Stromal cell of bone marrow (primary cell): ENCODE results near the gene NTSR1.

Source experiments
- DNase-seq: peaks from one replicate; pipeline ENCODE4 v3.0.0-alpha.2; 2012; ENCODE audit warnings: low read depth

The NTSR1 gene

DNA sequence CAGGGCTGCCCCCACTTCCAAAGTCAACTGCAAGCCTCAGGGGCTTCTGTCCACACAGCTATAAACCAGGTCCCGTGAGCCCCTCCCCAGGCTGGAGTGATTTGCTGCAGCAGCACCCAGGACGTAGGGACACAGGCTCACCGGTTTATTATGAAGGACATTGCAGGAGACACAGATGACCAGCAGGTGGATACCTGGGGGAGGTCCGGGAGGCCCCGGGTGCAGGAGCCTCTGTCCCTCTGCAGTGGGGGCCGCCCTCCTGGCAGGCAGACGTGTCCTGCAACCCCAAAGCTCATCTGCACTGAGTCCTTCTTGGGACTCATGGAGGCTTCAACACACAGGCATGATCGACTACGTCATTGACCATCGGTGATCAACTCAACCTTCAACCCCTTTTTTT, 14.5 kb upstream of the NTSR1 start:
- DNase-seq = no peak

DNA sequence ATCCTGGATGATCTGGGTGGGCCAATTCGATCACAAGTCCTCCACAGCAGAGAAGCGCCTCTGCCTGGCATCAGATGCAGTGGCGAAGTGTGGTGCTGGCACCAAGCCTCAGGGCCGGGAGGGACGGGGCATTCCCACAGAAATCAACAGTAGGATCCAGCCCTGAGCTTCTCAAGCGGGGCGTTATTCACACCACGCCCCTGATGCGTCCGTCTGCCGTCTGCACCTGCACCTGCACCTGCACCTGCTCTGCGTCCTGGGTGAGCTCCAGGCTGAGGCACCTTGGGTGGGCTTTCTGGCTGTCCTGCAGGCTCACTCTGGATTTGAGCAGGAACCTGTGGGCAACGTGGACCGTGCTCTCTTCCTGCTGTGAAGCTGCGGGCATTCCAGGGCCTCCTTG, 13.8 kb upstream of the NTSR1 start:
- DNase-seq = no peak

DNA sequence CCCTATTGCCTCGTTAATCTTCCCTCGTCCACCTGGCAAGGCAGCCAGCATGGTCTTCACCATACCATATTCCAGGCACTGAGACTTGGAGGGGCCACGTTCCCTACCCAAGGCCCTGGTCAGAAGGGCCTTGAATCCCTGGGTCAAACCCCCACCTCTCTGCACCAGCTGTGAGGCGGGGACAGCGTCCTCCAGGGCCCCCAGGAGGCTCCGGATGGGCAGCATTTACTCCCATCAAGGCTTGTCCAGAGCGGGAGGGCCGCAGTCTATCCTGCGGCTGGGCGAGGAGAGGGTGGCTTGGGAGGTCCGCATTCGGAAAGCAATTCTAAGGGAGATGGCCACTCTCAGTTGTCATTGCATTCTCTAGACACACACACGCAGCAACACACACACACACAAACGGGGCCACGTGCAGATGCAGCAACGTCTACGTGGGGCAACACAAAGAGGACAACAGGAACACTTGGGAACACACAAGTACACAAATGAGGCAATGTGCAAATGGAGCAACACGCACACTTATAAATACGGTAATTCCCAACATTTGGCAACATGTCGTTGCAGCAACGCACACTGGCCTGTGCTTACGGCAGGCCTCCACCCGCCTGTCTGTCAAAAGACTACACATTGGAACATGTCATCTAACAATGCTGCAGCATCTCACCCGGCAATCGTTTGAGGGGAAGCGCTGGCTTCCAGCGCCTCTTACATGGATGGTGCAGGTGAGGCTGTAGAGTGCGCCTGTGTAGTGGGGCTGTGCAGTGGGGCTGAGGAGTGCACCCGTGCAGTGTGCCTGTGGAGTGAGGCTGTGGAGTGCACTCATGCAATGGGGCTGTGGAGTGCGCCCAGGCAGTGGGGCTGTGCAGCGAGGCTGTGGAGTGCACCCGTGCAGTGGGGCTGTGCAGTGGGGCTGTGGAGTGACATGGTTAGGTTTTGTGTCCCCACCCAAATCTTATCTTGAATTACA, 12.9 kb upstream of the NTSR1 start:
- no peak for DNase-seq

DNA sequence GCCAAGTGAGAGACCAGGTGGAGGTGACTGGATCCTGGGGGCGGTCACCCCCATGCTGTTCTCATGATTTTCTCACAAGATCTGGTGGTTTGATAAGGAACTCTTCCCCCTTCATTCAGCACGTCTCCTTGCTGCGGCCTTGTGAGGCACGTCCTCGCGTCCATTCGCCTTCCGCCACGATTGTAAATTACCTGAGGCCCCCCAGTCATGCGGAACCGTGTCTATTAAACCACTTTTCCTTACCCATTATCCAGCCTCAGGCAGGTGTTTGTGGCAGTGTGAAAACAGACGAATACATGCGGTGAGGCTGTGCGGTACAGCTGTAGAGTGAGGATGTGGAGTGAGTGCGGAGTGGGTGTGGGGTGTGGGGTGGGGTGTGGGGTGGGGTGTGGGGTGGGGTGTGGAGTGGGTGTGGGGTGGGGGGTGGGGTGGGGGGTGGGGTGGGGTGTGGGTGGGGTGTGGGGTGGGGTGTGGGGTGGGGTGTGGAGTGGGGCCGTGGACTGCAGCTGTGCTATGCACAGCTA, 12.1 kb upstream of the NTSR1 start:
- no peak for DNase-seq

DNA sequence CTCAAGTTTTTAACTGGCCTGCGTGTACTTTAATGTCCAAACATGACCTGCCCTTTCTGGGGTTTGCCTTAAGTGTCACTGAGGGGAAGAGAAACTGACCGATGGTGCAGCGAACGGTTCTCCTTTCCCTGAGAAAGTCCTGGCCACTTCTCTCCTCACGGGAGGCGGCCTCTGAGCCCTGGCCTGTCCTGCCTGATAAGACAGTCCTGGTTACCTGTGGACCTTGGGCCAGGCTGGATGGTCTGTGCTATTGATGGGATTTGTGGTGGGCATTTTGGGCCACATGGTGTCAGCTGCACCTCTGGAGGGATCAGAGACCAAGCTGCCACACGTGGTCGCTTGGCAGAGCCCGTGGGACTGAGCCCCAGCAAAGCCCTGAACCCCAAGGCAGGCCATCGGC, 11.6 kb upstream of the NTSR1 start:
- DNase-seq = no peak

DNA sequence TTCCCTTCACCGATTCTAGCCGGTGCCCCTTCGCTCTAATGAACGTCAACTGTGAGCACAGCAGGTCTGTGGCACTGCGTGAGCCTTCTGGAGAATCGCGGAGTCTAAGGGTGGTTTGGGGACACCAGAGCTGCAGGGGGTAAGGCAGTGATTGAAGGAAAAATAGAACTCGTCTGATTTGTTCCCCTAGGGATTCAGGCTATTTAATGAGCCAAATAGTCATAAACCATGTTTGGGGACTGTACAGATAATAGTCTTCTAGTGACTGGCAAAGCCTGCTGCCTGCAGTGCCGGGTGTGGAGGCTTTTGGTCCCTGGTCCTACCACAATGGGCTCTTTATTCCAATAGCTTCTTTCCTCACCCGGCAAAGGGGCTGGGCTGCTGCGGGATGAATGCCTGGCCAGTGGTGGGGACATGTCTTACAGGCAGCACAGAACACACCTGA, 11.1 kb upstream of the NTSR1 start:
- no peak for DNase-seq

DNA sequence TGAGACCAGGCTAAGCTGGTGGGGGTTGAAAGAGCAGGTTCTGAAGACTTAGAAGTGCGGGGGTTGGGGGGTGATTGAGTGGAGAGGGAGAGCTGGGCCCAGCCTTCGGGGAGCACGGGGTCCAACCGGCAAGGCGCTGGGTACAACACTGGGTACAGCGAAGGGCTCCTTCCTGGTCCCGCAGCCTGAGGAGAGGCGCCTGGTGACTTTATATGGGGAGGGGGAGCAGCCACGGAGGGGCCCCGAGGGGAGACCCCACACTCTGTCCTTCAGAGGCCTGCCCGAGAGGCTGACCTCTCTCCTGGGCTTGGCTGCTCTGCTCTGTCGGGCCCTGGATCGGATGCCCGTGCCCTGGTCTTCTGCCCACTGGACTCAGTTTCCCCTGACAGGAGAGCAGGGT, 10.4 kb upstream of the NTSR1 start:
- no peak for DNase-seq

DNA sequence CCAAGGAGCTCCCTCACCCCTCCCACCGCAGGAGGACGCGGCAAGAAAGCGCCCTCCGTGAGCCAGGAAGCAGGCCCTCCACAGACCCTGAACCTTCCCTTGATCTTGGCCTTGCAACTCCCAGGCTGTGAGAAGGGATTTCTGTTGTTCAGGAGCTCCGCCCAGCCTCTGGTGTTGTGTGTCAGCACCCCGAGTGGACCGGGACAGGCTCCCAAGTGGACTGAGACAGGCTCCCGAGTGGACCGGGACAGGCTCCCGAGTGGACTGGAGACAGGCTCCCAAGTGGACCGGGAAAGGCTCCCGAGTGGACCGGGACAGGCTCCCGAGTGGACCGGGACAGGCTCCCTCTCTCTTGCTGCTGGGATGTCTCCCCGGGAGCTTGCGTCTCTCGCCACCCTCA, 9.3 kb upstream of the NTSR1 start:
- no peak for DNase-seq

DNA sequence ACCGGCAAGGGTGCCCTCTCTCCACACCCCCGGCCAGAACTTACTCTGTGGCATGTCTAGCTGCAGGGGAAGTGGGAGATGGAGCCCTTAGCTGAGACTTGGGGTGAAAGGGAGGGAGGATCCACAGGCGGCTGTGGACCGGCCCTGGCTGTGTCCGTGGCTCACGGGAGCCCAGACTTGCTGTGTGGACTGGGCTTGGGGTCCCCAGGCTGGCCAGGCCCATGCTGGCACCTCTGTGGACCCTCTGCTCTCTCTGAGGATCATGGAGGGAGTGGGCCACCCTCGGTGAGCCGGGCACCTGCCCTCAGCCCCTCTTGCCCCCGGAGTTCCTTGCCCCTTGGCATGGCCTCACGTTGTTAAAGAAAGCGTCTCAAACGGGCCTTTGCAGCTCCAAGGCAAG, 8.9 kb upstream of the NTSR1 start:
- no peak for DNase-seq

DNA sequence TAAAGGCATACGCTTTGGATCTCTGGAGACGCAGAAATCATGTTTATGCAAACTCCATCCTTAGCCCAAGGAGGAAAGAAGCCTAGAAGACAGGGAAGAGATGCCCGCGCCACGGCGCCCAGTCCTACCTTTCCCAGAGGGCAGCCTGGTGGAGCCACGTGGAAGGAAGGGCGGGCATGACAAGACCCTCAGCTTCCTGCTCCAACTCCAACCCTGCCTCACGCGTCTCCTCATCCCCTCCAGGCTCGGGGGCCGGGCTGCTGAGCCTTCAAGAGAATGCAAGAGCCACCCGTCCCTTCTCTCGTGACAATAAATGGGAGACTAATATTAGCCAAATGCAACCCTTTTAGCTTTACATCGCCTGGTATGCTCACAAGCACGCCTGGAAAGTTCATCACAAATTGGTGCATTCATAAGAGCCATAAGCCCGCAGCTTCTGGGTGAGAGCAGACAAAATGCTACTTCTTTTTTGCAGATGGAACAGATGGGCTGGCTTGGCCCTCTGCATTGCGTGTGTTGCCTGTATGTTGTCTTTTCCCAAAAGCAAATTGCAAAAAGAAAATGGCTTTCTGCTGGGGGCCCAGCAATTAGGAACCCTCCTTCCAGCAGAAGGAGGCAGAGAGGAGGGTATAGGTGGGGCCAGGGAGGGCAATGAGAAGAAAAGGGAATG, 8.2 kb upstream of the NTSR1 start:
- DNase-seq = no peak

DNA sequence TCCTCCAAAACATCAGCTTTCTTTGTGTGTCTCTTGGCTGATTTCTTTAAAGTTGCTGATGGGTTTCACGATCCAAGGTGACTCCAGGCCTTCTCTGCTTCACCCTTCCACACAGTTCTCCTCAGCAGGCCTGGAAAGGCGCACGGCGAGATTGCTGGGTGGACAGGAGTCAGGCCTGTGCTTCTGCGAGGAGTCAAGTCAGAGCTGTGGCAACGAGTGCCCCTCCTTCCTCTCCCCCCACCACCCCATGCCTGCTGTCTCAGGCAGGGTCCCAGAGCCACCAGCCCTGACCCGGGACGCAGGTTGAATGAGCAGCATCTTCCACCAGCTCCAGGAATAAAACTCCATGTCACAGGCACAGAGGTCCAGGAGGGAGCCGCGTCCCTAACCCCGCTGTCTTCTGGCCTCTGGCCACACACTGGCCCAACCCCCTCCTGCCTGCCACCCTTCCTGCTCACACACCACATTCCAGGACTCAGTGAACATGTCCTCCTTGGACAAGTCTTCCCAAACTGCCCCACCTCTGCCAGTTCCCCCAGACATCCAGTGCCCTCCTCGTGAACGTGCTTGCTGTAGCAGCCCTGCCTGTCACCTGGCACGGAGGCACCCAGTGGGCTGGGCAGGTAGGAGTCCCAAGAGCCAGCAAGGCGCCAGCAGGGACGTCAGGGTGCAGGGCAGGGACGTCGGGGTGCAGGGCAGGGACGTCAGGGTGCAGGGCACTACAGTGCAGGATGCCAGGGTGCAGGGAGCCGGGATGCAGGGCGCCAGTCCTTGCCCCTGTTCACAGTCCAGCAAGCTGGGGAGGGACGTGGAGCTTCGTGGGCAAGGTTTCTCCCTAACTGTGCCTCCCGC, 7.2 kb upstream of the NTSR1 start:
- no peak for DNase-seq

DNA sequence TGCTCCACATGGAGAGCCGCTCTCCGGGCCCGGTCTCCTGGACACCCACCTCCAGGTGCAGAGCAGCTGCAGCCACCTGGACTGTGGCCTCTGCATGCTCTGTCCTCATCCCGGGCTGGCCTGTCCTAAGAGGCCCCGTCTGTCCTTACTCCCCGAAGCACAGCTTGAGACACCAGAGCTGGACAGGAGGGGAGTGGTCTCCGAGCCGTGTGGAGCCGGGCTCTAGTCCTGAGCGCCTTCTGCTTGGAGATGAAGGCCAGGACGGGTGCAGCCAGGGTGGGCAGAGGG, 6.7 kb upstream of the NTSR1 start:
- DNase-seq = no peak

DNA sequence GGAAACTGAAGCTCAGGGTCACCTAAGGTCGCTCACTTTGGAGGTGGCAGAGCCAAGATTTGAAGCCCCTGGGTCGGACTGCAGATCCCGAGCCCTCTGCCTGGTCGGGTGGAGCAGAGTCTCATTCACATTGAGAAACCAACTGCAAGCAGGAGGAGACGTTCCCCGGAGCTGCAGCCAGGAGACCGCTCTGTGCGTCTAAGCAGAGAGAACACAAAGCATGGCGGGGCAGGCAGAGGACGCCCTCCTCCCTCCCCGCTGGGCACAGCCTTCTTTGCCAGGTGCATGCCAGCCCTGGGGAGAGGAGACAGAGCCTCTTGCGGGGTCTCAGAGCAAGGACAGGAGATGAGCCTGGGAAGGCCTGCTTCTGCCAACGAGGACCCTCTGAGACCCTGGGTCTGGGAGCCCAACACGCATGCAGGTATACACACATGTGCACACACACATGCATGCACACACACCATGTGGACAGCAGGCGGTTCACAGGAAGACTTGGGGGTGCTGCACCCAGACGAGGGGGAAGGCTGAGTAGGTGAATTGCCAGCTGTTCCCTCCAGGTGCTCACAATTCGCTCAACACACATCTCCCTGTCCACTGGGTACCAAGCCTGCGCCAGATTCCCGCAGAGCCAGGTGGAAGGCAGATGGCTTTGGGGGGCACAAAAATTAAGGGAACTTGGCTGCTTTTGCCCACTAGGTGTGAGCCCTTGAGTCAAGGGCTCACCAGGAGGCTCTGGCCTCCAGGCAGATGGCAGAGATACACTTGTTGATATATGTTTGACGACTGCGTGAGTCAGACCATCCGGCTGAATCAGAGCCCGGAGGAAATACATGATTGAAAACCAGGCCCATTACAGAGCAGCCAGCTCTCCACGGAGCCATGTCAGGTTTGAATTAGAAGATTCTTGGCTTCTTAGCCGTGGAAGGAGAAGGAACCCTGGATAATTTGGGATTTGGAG, 5.5 kb upstream of the NTSR1 start:
- DNase-seq = peak; percentile 82

DNA sequence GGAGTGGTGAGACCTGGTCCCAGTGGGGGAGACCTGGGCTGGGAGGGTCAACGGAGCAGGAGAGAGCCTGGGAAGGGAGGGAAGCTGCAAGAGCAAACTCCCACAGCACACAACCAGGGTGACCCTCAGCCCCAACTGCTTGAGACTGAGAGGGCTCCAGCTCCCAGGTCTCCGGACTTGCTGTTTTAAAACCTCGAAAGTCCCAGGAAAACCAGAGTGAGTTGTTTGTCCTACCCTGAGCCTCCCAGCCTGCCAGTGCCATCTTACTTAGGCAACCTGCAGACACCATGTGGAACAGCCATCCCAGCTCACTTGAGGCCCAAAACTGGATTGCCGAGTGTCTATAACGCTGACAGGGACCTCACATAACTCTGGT, 4.8 kb upstream of the NTSR1 start:
- no peak for DNase-seq

DNA sequence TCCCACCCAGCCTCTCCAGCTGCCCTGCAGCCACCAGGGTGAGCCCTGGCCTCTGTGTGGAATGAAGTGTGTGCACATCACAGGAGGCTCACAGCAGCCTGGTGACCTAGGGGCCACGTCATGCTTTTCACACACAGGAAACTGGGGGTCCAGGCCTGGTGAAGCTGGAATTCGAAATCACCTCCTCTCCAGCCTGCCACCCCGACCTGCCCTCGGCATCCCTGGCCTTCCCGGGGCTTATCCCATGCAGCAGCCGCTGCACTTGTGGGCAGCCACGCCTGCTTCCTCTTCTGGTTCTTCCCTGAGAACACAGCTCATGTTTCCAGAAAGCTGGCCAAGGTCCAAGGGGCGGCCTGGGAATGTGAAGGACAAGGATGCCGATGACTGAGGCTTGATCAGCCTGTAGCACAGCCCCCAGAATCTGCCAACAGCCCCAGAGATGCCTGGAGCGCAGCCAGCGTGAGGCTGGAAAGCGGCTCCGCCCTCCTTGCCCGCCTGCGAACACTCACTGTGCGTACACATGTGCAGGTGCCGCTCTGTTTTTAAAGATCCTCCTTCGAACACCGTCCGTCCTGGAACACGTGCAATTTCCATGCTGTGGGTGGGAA, 4.2 kb upstream of the NTSR1 start:
- peak; percentile 85 for DNase-seq

DNA sequence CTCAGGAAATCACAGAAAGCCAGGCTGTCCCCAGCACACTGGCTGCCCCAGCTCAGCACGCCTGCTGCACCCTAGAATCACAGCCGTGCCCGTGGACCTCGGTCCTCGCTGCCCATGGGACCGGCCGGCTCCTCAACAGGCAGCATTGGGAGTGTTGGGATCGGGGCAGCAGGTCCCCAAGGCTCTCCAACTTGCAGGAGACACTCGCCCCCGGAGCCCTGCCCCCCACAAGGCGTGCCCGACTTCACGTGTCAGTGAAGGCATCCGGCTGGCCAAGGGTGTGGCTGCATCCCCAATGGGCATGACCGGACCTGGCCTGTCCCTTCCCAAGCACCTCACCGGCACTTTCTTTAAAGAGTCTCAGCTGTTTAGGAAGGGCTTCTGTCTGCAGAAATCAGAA, 3.0 kb upstream of the NTSR1 start:
- no peak for DNase-seq

DNA sequence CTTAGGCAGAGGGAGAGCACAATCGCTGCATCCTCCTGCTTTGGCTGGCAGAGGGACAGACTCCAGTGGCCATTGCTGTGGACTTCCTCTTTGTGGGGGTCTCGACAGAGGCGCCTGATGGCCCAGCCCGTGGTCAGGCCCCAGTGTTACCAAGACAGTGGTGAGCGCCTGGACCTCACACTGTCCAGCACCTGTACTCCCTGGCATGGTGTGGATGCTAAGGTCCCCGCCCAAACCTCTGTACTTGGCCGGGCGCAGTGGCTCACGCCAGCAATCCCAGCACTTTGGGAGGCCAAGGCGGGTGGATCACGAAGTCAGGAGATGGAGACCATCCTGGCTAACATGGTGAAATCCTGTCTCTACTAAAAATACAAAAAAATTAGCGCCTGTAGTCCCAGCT, 2.3 kb upstream of the NTSR1 start:
- DNase-seq = no peak

DNA sequence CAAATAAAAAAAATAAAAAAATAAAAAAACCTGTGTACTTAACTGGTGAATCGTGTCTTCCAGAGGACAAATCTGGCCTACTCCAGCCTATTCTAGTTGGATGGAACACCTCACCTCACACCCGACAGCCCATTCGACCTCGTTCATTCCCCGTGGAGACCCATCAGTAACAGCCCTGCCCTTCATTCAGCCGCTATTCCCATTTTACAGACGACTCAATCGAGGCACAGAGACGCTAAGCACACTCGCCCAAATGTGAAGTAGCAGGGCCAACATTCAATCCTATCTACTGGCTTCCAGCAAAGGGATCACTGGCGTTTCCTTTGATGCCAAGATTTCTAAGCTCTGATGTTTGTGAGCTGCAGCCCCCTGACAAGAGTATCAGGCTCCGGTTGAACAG, 1.8 kb upstream of the NTSR1 start:
- no peak for DNase-seq

DNA sequence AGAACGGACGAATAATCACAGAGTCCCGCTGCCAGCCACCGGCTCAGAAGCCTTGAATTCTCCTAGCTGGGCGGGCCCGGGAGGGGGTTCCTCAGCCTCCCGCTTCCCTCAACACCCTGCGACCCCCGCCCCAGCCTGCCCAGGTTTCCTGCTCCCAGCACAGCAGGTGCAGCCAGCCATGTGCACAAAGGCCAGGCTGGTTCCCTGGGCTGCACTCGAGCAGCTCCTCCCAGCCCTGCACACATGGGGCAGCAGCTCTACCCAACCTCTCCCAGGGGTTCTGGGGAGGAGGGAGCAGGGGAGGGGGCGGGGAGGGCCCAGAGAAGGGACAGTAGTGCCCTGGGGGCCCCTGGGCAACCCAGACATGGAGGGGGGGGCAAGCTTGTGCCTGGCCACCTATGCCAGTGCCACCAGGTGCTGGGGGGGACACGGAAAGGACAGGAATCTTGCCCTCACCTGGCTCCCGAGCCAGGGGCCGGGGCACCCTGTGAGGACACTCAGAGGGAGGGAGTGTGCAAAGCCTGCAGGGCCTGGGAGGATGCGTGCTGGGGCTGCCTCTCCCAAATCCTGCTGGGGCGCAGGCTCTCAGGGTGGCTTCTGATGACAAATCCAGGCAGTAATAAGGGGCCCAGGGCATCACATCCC, 1.2 kb upstream of the NTSR1 start:
- no peak for DNase-seq

DNA sequence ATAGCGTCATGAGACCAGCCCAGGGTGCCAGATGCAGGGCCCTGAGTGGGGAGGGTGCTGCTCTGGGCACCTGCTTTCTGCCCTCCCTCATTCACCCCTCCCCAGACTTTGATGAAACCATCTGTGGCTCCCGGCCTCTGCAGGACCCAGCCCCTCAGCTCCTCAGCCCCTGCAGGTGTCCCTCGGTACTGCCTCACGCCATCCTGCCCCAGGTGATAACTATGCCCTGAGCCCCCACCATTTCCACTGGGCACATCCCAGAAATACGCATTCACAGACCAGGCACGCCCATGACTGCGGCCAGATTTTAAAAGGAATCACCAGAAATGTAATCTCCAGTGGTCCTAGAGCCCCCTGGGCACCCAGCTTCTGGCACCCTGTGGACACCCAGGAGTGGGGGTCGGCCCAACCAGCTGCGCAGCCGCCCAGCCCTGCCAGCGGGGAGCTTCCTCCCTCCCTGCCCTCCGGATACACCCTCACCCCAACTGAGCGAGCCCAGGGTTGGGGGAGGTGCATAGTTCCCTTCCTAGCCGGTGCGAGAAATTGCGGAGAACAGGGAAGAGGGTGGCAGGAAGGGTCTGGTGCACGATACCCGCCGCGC, 615 bp upstream of the NTSR1 start:
- no peak for DNase-seq
